ENCODE results near the gene MYF5.

Gene MYF5

DNA sequence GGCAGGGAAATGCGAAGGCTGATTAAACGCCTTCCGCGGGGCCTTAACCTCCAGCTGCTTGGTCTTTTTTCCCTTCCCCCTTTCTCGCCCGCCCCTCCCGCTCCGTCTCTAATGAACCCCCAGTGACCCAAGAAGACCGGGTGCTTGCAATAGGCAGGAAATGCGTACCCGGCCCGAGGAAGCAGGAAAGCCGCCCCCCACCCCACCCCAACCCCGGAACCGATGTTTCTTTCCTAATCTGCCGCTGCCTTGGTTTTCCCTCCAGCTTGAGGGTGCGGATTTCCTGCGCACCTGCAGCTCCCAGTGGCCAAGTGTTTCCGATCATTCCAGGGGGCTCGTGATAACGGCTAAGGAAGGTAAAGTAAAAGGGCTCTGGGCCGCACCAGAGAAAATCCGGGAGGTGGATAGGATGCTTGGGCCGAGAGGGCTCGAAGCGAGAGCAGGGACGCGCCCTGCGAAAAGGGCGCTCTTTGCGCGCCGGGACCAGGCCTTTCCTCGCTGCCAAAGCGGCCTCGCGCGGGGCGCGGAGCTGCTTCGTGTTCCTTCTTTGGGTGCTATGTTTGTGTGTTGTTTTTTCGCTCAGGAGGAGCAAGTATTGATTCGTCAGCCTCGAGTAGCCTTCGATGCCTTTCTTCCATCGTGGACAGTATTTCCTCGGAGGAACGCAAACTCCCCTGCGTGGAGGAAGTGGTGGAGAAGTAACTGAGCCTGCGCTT lies 8.3 kb upstream of the MYF5 start:
- DNase-seq, result no peak

GRCh38 chr12:80708975-80709328 lies 7.8 kb upstream of the MYF5 start:
- no peak for DNase-seq

DNA sequence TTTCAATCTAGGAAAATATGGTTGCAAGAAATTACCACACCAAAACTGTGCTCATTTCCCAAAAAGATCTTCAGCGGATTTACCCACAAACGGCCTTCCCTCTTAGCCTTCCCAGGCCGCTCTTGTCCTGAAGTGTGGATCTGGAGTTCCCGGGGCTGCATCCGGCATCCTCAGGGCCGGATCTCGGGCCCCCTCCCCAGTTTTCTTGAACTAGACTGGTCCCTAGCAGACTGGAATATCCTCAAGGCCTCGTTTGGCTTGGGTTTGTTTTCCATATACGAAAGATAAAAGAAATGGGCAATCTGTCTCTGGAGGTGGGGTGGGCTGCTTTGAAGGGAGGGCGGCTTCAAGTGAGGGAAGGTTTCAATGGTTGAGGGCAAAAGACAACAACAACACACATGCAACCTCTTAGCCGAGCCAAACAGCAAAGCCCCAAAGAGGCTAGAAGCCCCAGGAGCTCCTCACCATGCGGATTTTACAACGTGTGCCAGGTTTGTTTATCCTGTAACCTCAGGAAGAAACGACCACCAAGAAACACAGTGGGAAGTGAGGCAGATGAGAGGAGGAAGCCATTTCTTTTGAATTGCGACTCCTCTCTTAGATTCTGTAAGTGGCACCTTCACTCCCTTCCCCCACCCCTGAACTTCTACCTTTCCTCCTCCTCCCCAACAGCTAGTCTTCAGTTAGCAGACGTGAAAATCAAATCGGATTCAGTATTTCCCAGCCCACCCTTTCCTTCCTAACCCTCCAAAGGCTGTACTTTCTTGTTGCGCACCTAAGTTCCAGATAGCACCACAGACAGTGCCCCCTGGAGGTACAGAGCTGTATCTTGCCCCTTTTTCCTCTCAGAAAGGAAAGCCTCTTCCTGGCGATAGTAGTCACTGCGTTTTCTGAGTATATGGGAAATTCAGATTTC lies 6.6 kb upstream of the MYF5 start:
- DNase-seq, result no peak

DNA sequence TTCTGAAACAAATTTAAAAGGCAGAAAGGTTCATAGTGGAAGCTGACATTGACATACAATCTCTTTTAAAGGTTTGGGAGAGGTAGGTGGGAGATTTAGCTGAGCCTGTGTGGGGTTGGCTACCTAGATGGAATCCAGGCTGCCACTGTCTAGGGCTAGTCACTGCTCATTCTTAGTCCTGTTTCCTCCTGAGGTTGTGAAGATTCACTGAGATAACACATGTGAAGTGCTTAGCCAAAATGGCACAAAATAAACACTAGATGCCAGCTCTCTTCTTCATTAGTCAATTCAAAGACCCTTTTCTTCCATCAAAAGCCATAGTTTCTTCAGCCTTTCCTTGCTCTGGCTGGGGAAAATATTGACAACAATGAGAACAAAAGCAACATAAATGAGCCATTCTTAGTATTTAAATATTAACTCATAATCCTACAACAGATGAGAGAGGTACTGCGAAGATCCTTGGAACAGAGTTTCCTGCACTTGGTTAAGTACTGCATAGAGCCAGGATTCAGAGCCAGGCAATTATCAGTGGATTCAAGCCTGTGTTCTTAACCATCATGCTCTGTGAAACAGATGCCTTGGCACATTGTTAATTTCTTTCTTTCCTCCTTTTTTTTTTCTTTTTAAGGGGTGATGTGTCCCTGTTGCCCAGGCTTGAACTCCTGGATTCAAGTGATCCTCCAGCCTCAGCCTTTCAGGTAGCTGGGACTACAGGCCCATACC lies 5.8 kb upstream of the MYF5 start:
- DNase-seq, result no peak

DNA sequence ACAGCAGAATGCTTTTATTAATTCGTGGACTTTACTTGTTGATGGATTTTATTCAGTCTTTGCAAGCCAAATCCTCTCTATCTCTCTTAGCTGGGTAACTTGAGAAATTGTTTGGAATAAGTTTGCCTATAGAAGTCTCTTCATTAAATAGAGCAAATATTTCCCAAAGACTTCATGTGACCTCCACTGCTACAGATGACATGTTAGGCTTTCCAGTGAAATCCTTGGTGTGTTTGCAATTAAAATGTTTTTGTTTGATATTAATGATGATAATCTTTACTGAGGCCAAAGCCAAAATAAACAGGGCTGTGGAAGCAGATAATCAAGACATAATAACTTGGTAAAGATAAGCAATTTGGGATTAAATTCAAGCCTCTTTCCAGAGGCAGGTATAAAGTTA lies 4.8 kb upstream of the MYF5 start:
- DNase-seq, result no peak

GRCh38 chr12:80712866-80713265 lies 3.8 kb upstream of the MYF5 start:
- no peak for DNase-seq

DNA sequence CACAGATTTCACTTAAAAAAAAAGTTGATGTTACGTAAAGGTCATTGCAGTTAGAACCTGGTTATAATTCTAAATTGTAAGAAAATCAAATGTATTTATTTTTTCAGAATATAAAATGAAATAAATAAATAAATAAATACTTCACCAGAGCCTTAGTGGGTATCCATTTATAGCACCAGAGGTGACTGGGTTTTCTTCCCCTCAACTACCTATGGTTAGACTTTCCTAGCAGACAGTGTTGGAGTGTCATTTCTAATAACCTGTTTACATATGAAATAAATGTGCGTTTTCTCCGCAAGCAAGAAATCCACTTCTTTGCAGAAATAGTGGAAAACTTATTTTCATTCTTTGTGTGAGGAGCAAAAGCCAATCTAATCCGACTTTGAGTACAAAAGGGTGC lies 3.3 kb upstream of the MYF5 start:
- no peak for DNase-seq

- DNase-seq, result no peak
These were observed 2.7 kb upstream of the MYF5 start for GRCh38 chr12:80714055-80714454.

DNA sequence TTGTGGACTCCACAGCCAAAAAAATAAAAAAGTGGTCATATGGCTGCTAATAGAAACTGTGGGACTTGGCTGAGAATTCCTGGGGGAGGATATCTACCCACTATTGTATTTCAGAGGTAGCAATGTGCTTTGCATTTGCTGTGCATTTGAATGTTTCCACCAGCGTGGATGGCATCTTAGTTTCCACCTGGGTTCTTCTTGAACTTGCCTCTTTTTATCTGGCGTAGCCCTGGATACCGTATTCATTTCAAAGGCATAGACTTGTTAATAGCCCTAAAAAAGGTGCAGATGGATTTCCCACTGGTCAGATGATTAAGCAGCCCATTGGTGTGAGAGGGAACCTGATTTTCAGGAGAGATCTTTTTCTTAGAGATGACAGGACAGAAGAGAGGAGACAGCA lies 1.9 kb upstream of the MYF5 start:
- no peak for DNase-seq

- no peak for DNase-seq
These were observed 931 bp upstream of the MYF5 start for GRCh38 chr12:80715713-80716249.

DNA sequence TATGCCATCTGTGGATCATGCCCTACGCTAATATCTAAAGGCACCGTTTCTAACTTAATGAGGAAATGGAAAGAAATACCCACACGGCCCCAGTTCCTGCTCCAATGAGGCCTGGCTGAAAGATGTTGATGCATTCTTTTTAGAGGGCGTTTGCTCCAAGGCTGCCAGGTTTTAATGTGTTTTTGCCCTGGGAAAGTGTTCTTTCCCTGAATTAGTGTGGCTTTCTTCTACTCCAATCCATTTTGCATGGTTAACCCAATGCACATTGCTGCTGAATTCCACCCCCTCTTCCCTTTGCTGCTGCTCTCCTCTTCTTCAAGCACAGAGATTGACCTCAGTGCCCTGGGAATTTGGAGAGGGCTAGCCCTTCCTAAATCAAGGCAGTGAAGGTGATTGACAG lies 1.1 kb downstream of the MYF5 start:
- no peak for DNase-seq

GRCh38 chr12:80720516-80720915 lies 3.8 kb downstream of the MYF5 start:
- DNase-seq, result no peak

- DNase-seq, result no peak
These were observed 4.6 kb downstream of the MYF5 start for GRCh38 chr12:80721326-80721725.

- no peak for DNase-seq
These were observed 29.3 kb downstream of the MYF5 start for GRCh38 chr12:80745851-80746505.

GRCh38 chr12:80747800-80748199 lies 31.1 kb downstream of the MYF5 start:
- no peak for DNase-seq

DNA sequence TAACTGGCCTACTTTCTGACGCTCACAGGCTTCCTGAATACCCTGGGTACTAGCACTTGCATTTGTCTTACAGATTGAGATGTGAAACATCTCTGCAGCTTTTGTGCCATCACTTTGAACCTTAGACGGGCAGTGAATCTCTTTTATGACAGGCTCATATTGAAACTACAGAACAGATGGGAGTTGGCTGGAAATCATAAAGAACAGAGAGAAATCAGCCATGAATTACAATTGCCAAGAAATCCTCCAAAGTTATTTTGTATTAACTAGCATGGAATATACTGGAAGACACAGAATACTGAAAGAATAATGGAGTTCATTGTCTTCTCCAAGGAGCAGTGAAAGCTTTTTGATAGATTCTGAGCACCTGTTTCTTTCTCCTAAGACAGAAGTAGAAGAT lies 32.7 kb downstream of the MYF5 start:
- DNase-seq, result no peak

- no peak for DNase-seq
These were observed 35.8 kb downstream of the MYF5 start for GRCh38 chr12:80752464-80752863.

GRCh38 chr12:80754274-80754673 lies 37.6 kb downstream of the MYF5 start:
- no peak for DNase-seq

GRCh38 chr12:80756875-80757274 lies 40.2 kb downstream of the MYF5 start:
- no peak for DNase-seq

- DNase-seq, result no peak
These were observed 45.1 kb downstream of the MYF5 start for GRCh38 chr12:80761838-80762237.

GRCh38 chr12:80763874-80764273 lies 47.2 kb downstream of the MYF5 start:
- no peak for DNase-seq

GRCh38 chr12:80766210-80766609 lies 49.5 kb downstream of the MYF5 start:
- no peak for DNase-seq

DNA sequence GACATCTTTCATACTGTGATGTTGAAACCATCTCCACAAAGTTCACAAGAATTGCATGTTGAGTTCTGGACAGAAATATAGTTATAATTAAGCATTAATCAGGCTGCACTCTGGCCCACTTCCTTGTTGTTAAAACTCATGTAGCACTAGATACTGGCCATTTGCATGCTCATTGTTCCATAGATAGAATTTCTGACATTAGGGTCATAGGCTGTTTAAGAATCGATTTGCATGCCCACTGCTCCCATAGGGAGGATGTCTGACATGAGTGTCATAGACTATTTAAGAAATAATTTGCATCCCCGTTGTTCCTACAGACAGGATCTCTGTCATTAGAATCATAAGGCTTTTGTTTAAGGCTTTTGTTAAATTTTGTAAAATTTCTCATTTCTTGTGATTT lies 50.2 kb downstream of the MYF5 start:
- DNase-seq, result no peak
